Left forelimb (tissue), 1 donor: Measurements from ENCODE around the gene OR10H1.
"Not testable (repeated sequence)": the region's sequence is repeated elsewhere in the genome, so short reads cannot be mapped to it uniquely, and the experiment has no call there.

Source experiments
- DNase-seq: peaks from one replicate; pipeline ENCODE4 v3.0.0-alpha.2; 2018; ENCODE audit warnings: low spot score

The OR10H1 gene

DNA sequence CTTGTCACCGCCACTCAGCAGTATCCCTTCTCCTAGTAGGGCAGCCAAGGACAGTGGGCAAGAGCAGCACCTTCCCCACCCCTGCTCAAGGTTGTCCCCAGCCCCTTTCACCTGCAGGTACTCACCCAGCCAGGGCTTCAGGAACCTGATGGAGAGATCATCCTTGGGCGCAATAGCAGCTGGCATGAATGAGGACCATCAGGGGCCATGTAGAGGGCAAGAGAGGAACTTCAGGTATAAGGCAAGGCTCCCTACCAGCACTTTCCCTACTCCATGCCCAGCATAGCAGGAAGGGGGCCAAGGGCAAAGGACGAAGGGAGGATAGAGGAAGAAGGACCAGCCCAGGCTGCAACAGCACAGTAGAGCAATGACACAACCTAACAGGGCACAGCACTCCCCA lies 41.3 kb downstream of the OR10H1 start:
- DNase-seq, result not testable (repeated sequence)

DNA sequence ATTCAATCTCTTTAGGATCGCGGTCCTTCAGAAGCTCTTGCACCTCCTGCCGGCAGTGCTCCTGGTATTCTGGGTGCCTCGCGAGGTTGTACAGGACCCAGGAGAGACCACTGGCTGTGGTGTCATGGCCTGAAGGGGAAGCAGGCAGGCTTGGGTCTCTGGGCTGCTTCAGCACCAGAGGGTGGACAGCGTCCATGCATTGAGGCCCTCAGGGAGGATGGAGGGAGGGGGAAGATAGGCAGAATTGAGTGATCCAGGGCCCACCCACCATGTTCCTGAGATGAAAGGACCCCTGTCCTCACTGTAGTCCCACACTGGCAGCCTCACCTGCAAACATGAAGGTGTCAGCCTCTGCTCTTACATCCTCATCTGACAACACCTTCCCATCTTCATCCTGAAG lies 45.9 kb downstream of the OR10H1 start:
- DNase-seq, result no peak

DNA sequence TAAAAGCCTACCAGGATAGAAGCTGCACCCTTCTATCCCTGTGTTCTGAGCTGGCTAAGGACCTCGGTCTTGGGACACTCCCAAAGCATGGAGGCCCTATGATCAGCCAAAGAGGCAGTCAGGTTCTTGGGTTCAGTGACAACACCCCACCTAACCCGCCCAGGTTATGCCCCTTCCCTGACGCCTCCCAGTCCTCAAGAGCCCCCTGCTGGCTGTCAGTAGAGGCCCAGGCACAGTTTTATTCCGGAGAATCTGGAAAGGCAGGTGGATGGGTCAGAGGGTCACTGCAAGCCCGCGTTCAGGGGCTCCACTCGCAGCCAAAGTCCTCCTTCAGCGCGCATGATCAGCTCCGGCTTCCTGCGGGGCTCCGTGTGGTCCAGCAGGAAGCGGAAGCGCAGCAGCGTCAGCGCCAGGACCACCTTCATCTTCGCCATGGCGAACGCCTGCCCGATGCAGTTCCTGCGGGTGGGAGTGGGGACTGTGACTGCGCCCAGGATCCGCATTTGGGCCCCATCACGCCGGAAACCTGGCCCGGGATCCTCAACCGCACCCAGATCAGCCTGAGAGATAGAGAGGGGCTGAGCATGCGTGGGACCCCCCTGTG lies 55.4 kb downstream of the OR10H1 start:
- no peak for DNase-seq

DNA sequence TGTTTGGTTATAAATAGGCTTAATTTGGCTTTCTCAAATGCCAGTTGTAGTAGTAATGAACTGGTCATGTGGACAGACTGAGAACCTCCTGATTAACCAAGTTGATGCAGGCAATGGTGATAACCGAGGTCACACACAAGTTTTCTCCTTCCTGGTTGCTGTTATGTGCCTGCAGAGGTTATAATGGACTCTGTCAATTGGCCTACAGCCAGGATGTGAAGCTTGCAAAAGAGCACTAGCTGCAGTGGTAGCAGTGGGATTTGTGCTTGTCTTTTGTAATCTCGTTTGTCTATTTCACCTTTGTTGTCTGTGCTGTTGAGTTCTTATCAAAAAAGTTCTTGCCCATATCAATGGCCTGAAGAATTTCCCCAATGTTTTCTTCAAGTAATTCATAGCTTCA lies 57.1 kb downstream of the OR10H1 start:
- DNase-seq, result no peak
